ENCODE results near the gene ERCC1.
"Not testable (repeated sequence)": the region's sequence is repeated elsewhere in the genome, so short reads cannot be mapped to it uniquely, and the experiment has no call there.

Gene ERCC1

DNA sequence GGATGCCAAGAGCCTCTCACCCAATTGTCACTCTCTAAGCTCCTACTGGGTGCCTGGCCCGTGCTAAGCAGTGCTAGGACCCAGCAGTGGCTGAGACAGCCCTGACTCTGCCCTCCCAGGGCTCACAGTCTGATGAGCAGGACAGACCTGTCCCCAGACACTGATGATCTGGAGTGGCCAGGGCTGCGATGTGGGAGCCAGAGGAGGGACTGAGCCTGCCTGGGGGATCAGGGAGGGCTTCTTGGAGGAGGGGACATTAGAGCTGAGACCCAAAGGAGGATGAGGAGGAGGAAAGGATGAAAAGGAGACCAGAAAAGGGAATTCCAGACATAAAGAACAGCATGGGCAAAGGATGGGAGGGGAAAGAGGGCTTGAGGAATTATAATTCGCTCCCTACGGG lies 6.6 kb downstream of the ERCC1 start:
- no peak overlapping the region for H3K4me3 ChIP-seq (ENCODE audit: low read depth, low read length)
- no peak for TF ChIP-seq CTCF (IDR thresholded peaks at IDR 0.05; ENCODE audit: low read depth, low read length, missing control alignments)
- DNase-seq (ENCODE audit: low read depth): no peak
- in situ Hi-C loops (cut with HindIII; ENCODE audit: low sequenced_read_pairs): no loop called here

GRCh38 chr19:45414468-45414867 lies 9.2 kb downstream of the ERCC1 start:
- in situ Hi-C loops (cut with HindIII; ENCODE audit: low sequenced_read_pairs): no loop called here
- DNase-seq (ENCODE audit: low read depth): no peak
- TF ChIP-seq CTCF (IDR thresholded peaks at IDR 0.05; ENCODE audit: low read depth, low read length, missing control alignments): no peak
- H3K4me3 ChIP-seq (ENCODE audit: low read depth, low read length): no peak overlapping the region

DNA sequence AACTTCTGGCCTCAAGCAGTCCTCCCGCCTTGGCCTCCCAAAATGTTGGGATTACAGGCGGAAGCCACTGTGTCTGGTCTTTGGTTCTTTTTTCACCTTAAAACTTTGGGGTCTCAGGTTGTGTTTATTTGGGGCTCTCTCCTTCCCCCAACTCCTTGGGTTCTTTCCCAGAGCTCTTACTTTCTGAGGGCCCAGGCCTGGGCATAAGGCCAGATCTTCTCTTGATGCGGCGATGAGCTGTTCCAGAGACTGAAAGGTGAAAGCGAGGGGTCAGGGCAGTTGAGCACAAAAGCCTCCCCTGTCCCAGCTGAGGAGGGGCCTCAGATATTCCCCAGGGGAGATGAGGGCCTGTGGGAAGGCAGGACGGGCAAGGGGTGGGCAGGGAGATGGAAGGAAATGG lies 10.2 kb downstream of the ERCC1 start:
- in situ Hi-C loops (cut with HindIII; ENCODE audit: low sequenced_read_pairs): no loop called here
- no peak overlapping the region for H3K4me3 ChIP-seq (ENCODE audit: low read depth, low read length)
- DNase-seq (ENCODE audit: low read depth): no peak
- TF ChIP-seq CTCF (IDR thresholded peaks at IDR 0.05; ENCODE audit: low read depth, low read length, missing control alignments): no peak

DNA sequence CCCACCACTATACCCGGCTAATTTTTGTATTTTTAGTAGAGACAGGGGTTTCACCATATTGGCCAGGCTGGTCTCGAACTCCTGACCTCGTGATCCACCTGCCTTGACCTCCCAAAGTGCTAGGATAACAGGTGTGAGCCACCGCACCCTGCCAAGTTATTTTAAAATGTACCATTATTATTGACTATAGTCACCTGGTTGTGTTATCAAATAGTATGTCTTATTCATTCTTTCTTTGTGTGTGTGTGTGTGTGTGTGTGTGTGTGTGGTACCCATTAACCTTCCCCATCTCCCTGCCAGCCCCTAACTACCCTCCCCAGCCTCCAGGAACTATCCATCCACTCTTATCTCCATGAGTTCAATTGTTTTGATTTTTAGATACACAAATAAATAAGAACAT lies 13.4 kb downstream of the ERCC1 start:
- H3K4me3 ChIP-seq (ENCODE audit: low read depth, low read length); in situ Hi-C loops (cut with HindIII; ENCODE audit: low sequenced_read_pairs); DNase-seq (ENCODE audit: low read depth): not testable (repeated sequence)

DNA sequence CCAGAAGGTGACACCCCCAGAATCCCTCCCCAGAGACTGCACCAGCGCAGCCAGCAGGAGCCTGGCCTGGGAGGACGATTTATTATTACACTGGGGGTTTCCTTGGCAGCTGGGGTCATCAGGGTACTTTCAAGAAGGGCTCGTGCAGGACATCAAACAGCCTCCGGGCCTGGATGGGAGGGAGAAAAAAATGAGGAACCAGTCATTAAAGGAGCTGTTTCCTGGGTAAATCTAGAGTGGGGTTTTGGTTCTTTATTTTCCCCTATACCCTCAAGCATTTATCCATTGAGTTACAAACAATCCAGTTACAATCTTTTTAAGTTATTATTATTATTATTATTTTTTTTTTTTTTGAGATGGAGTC lies 14.2 kb downstream of the ERCC1 start:
- in situ Hi-C loops (cut with HindIII; ENCODE audit: low sequenced_read_pairs): no loop called here
- TF ChIP-seq CTCF (IDR thresholded peaks at IDR 0.05; ENCODE audit: low read depth, low read length, missing control alignments): no peak
- DNase-seq (ENCODE audit: low read depth): no peak
- H3K4me3 ChIP-seq (ENCODE audit: low read depth, low read length): no peak overlapping the region

GRCh38 chr19:45408830-45409556 lies 14.7 kb downstream of the ERCC1 start:
- in situ Hi-C loops (cut with HindIII; ENCODE audit: low sequenced_read_pairs): no loop called here
- no peak for TF ChIP-seq CTCF (IDR thresholded peaks at IDR 0.05; ENCODE audit: low read depth, low read length, missing control alignments)
- no peak for DNase-seq (ENCODE audit: low read depth)
- H3K4me3 ChIP-seq (ENCODE audit: low read depth, low read length): no peak overlapping the region

DNA sequence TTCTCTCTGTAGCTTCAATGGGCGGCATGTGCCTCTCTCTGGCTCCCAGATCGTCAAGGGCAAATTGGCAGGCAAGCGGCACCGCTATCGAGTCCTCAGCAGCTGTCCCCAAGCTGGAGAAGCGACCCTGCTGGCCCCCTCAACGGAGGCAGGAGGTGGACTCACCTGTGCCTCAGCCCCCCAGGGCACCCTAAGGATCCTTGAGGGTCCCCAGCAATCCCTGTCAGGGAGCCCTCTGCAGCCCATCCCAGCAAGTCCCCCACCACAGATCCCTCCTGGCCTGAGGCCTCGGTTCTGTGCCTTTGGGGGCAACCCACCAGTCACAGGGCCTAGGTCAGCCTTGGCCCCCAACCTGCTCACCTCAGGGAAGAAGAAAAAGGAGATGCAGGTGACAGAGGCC lies 15.6 kb downstream of the ERCC1 start:
- no peak for TF ChIP-seq CTCF (IDR thresholded peaks at IDR 0.05; ENCODE audit: low read depth, low read length, missing control alignments)
- no peak for DNase-seq (ENCODE audit: low read depth)
- H3K4me3 ChIP-seq (ENCODE audit: low read depth, low read length): no peak overlapping the region
- in situ Hi-C loops (cut with HindIII; ENCODE audit: low sequenced_read_pairs): no loop called here

DNA sequence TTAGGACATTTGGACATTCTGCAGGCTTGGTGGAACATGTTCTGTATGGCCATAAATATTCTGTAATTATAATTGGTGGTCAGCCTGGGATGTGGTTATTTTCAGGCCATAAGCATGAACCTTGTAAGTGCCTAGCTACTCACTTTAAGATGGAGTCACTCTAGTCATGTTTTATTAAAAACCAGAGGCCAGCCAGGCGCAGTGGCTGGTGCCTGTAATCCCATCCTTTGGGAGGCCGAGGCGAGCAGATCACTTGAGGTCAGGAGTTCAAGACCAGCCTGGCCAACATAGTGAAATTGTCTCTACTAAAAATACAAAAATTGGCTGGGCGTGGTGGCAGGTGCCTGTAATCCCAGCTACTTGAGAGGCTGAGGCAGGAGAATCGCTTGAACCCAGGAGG lies 16.1 kb downstream of the ERCC1 start:
- H3K4me3 ChIP-seq (ENCODE audit: low read depth, low read length); in situ Hi-C loops (cut with HindIII; ENCODE audit: low sequenced_read_pairs); DNase-seq (ENCODE audit: low read depth): not testable (repeated sequence)
